ENCODE measurements around the gene EIF4E. TPM values are rescaled to one million over a fixed set of nuclear protein-coding genes. Genes with fewer than 3 reads are reported as not detected.
"Not testable (repeated sequence)": the region's sequence is repeated elsewhere in the genome, so short reads cannot be mapped to it uniquely, and the experiment has no call there.

The EIF4E gene
- total RNA-seq, 2 experiments from 2014 or later, result 118 to 121 TPM

- POLR2A ChIA-PET, result interaction anchor here (0.6 kb wide), 1 partner anchor 30 kb away, joined by 3 read pairs; no protein-coding TSS in a partner anchor
- ATAC-seq (no peak), DNase-seq (no peak)
- Mint-ChIP-seq H3K4me1 (ENCODE audit: low read depth) (peaks cover 5% of the 10 kb centered on the region), H3K9me3 (no peaks in the 10 kb centered on the region), H3K4me3 (no peak overlapping the region), H3K27ac (no peak overlapping the region), H3K36me3 (ENCODE audit: low read depth) (no peaks in the 10 kb centered on the region), H3K27me3 (no peaks in the 10 kb centered on the region)
- CTCF ChIA-PET, result no interaction called here
- intact Hi-C loops (cut with micrococcal nuclease), result no loop called here
- TF ChIP-seq CTCF (IDR thresholded peaks at IDR 0.05), result no peak
Observed at GRCh38 chr4:98833384-98833783, 95.5 kb downstream of the EIF4E start.

- ATAC-seq; H3K4me1 Mint-ChIP-seq (ENCODE audit: low read depth); H3K27me3 Mint-ChIP-seq; H3K27ac Mint-ChIP-seq; intact Hi-C loops (cut with micrococcal nuclease); DNase-seq; H3K4me3 Mint-ChIP-seq; H3K36me3 Mint-ChIP-seq (ENCODE audit: low read depth); H3K9me3 Mint-ChIP-seq; POLR2A ChIA-PET; CTCF ChIA-PET: not testable (repeated sequence)
Observed at GRCh38 chr4:98831036-98831435, 97.9 kb downstream of the EIF4E start.

Other genes with a start within 250 kb of the EIF4E start
- 10 to 100 TPM; 67.1 to 70.4 TPM for gene METAP1, start 66.6 kb upstream of the EIF4E start, total RNA-seq
- gene ADH5, start 159.7 kb upstream of the EIF4E start, total RNA-seq, result 100 to 1,000 TPM; 114 to 118 TPM
- gene ADH4, start 215.2 kb upstream of the EIF4E start, total RNA-seq, result not detected